ENCODE results near the gene ARID3C.

- TF ChIP-seq CTCF (conservative IDR thresholded peaks at IDR 0.05; ENCODE audit: low read depth in 2 of 2) (peak; percentile 92 to 94), REST (IDR thresholded peaks at IDR 0.05; ENCODE audit: unreplicated experiment) (no peak), EZH2phosphoT487 (IDR thresholded peaks at IDR 0.05; ENCODE audit: unreplicated experiment) (no peak), EZH2 (IDR thresholded peaks at IDR 0.05; ENCODE audit: low read depth, unreplicated experiment) (no peak), CREB1 (CRISPR knock-in tag; IDR thresholded peaks at IDR 0.05; ENCODE audit: low read depth) (no peak), POLR2AphosphoS5 (IDR thresholded peaks at IDR 0.05; ENCODE audit: low read depth) (peak; percentile 34; the same call in 1 of the 2 replicates), ZNF331 (CRISPR knock-in tag; IDR thresholded peaks at IDR 0.05; ENCODE audit: low read depth) (no peak), JUNB (IDR thresholded peaks at IDR 0.05; ENCODE audit: unreplicated experiment) (no peak), ZNF114 (CRISPR knock-in tag; IDR thresholded peaks at IDR 0.05) (no peak)
Observed at GRCh38 chr9:34633851-34634550, 5.1 kb upstream of the ARID3C start.

Measured in GM23338 (cell line).